Vagina (tissue), 2 donors: Measurements from ENCODE around the gene NKAIN4. TPM values are rescaled to one million over a fixed set of nuclear protein-coding genes. Genes with fewer than 3 reads are reported as not detected.

ENCODE experiments used
- DNase-seq, 2 donors: peaks; one replicate each; pipeline ENCODE4 v3.0.0-alpha.2; 2017; ENCODE audit errors: extremely low spot score in 2 of 2
- H3K27ac ChIP-seq: fragments of 200-600 bp; sonication (generic); one replicate; pipeline ENCODE4 v1.5.1; 2019
- H3K27me3 ChIP-seq: fragments of 200-600 bp; sonication (generic); one replicate; pipeline ENCODE4 v1.5.1; 2019
- H3K36me3 ChIP-seq, 2 donors: fragments of 200-600 bp; sonication (generic); one replicate each; pipeline ENCODE4 v1.5.1; 2017 to 2019
- H3K4me1 ChIP-seq: fragments of 200-600 bp; sonication (generic); one replicate; pipeline ENCODE4 v1.5.1; 2019
- H3K4me3 ChIP-seq, 2 donors: fragments of 200-600 bp; sonication (generic); 1 replicate in 1 of 2; 2 replicates in 1 of 2; pipeline ENCODE4 v1.5.1; 2016 to 2019
- H3K9me3 ChIP-seq: fragments of 200-600 bp; sonication (generic); one replicate; pipeline ENCODE4 v1.5.1; 2019
- POLR2A ChIP-seq, 2 donors: fragments of 450-650 bp; IDR thresholded peaks; one replicate each; pipeline ENCODE4 v1.6.1; 2017; ENCODE audit warnings: antibody characterized with exemption in 2 of 2, mild to moderate bottlenecking in 2 of 2, moderate library complexity in 2 of 2
- POLR2AphosphoS5 ChIP-seq, 2 donors: sonication (generic); formaldehyde crosslinking; IDR thresholded peaks; one replicate each; pipeline ENCODE4 v1.9.0; 2017; ENCODE audit warnings: antibody characterized with exemption in 2 of 2, mild to moderate bottlenecking in 2 of 2, low read depth in 1 of 2; ENCODE audit not compliant: insufficient read depth in 1 of 2
- intact Hi-C: fragments of 100-400 bp; cut with DNase I; formaldehyde crosslinking; loops from one replicate; pipeline ENCODE4 v1.15.1; 2023
- total RNA-seq: library from RNA; depleted of rRNA; stranded (reverse); fragments of >200 nt; gene quantifications from one replicate; pipeline ENCODE4 v1.2.3, GENCODE V29; 2016
- TF ChIP-seq, protein P1 (sequence below), 3 experiments: fragments of 450-650 bp in 2 of 3; fragments of 200-600 bp in 1 of 3; sonication (generic) in 1 of 3; IDR thresholded peaks; one replicate each; pipeline ENCODE4 v1.5.1; 2017 to 2019; ENCODE audit warnings: antibody characterized with exemption in 3 of 3, mild to moderate bottlenecking in 2 of 3, moderate library complexity in 2 of 3

Gene NKAIN4
- total RNA-seq, 1 donor from 2014 or later, result not detected

DNA sequence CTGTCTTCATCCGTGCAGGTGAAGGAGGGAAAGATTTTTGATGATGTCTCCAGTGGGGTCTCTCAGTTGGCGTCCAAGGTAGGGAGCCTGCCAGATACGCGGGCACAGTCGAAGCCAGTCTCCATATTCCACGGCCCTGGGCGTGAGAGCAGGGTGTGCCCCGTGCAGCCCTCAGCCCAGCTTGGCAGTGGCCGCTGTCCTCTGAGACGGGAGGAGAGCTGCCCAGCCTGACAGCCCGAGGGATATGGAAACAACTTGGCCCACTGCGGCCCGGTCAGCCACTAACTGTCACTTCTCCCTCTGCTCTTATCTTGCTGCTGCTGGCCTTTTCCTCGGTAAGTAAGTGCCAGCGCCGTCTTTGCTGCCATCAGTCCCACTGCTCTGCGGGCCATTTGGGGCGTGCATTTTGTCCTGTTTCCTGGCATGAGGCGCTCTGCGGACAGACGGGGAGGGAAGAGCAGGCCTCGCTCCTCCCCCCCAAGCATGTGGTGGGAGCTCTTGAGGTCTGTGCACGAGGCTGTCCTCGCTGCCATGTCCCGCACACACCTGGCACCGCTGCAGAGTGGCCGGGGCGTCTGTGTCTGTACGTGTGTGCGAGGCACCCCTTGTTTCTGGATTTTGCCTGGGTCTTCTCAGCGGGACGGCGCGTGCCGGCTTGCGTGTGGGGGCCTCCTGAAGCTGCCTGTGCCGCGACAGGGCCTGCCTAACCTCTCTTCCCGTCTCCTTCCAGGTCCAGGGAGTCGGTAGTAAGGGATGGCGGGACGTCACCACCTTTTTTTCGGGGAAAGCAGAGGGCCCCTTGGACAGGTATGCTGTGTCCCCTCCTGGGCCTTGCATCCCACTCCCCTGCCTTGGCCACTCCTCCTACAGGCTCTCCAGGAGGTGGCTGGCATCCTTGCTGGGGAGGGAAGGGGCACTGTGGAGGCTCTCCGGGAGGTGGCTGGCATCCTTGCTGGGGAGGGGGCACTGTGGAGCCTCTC lies 31.7 kb upstream of the NKAIN4 start:
- H3K9me3 ChIP-seq, result no peaks in the 10 kb centered on the region
- H3K4me1 ChIP-seq, result no peaks in the 10 kb centered on the region
- no peaks in the 10 kb centered on the region for H3K27me3 ChIP-seq
- intact Hi-C loops, result no loop called here
- H3K36me3 ChIP-seq, result peaks cover 0 to 54% of the 10 kb centered on the region in 2 donors
- DNase-seq, result no peak
- TF ChIP-seq POLR2A (IDR thresholded peaks at IDR 0.05) (no peak), POLR2AphosphoS5 (IDR thresholded peaks at IDR 0.05; ENCODE audit: insufficient read depth in 1 of 2, low read depth in 1 of 2) (no peak)
- TF ChIP-seq, protein P1, sequence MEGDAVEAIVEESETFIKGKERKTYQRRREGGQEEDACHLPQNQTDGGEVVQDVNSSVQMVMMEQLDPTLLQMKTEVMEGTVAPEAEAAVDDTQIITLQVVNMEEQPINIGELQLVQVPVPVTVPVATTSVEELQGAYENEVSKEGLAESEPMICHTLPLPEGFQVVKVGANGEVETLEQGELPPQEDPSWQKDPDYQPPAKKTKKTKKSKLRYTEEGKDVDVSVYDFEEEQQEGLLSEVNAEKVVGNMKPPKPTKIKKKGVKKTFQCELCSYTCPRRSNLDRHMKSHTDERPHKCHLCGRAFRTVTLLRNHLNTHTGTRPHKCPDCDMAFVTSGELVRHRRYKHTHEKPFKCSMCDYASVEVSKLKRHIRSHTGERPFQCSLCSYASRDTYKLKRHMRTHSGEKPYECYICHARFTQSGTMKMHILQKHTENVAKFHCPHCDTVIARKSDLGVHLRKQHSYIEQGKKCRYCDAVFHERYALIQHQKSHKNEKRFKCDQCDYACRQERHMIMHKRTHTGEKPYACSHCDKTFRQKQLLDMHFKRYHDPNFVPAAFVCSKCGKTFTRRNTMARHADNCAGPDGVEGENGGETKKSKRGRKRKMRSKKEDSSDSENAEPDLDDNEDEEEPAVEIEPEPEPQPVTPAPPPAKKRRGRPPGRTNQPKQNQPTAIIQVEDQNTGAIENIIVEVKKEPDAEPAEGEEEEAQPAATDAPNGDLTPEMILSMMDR (IDR thresholded peaks at IDR 0.05), result no peak
- no peak overlapping the region for H3K27ac ChIP-seq
- H3K4me3 ChIP-seq, result no peak overlapping the region

DNA sequence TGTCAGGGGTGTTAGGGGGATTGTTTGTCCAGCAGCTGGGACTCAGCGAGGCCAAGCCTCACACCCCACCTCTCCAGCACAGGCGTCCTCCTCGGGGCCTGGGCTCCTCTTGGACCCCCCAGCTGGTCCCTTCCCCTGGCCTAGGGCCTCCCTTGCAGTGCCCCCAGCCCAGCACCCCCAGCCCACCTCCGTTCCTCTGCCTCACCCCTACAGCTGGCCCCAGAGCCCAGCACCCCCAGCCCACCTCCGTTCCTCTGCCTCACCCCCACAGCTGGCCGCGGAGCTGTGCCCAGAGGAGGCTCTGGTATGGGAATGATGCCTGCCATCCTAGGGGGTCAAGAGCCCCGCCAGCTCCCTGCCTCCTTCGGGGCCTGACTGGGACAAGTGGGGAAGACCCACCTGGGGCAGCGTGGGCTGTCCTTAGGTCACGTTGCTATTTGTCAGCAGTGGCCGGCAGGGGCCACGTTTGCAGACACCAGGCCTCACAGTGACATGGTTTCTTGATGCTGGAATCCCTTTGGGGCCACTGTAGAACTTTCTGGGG lies 30.8 kb upstream of the NKAIN4 start:
- TF ChIP-seq, protein P1 (IDR thresholded peaks at IDR 0.05), result no peak
- TF ChIP-seq POLR2AphosphoS5 (IDR thresholded peaks at IDR 0.05; ENCODE audit: insufficient read depth in 1 of 2, low read depth in 1 of 2) (no peak), POLR2A (IDR thresholded peaks at IDR 0.05) (no peak)
- Histone ChIP-seq H3K4me3 (no peak overlapping the region), H3K27ac (no peak overlapping the region), H3K36me3 (peaks cover 0 to 63% of the 10 kb centered on the region in 2 donors), H3K9me3 (no peaks in the 10 kb centered on the region), H3K4me1 (no peaks in the 10 kb centered on the region), H3K27me3 (no peaks in the 10 kb centered on the region)
- no peak for DNase-seq
- intact Hi-C loops, result no loop called here

DNA sequence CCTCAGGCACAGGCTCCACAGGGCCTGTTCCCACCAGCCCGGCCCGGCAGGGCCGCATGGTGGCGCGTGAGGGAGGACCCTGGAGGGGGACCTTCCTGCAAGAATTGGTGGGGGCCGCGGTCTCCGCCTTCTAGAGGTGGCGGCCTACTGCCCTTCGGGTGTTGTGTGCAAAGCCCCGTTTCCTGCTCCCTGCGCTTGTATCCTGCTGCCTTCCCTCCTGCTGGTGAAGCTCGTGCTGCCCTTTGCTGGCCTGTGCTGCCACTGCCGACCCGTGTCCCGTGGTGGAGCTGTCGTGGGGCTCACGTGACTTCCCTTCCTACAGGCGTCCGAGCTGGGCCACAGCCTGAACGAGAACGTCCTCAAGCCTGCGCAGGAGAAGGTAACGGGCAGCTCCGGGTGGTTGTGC lies 30.3 kb upstream of the NKAIN4 start:
- no peaks in the 10 kb centered on the region for H3K9me3 ChIP-seq
- no peaks in the 10 kb centered on the region for H3K27me3 ChIP-seq
- TF ChIP-seq POLR2A (IDR thresholded peaks at IDR 0.05) (no peak), POLR2AphosphoS5 (IDR thresholded peaks at IDR 0.05; ENCODE audit: insufficient read depth in 1 of 2, low read depth in 1 of 2) (no peak)
- TF ChIP-seq, protein P1 (IDR thresholded peaks at IDR 0.05), result no peak
- no peak for DNase-seq
- intact Hi-C loops, result no loop called here
- H3K4me3 ChIP-seq, result no peak overlapping the region
- H3K4me1 ChIP-seq, result no peaks in the 10 kb centered on the region
- peaks cover 0 to 67% of the 10 kb centered on the region in 2 donors for H3K36me3 ChIP-seq
- no peak overlapping the region for H3K27ac ChIP-seq

DNA sequence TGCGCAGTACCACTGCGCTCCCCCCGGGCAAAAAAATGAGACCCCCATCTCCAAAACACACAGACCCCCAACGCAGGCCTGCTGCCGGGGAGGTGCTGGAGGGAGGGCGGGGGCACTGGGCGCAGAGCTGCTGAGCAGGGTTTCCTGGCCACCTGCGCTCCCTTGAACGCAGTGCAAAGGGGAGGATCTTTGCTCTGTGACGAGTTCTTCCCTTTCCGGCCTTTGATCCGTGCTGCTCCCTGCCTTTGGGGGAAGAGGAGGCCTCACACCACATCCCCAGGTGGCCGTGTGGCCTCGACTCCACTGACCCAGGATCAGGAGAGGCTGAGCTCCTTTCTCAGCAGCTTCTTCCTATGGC lies 29.8 kb upstream of the NKAIN4 start:
- H3K27me3 ChIP-seq, result no peaks in the 10 kb centered on the region
- peaks cover 0 to 71% of the 10 kb centered on the region in 2 donors for H3K36me3 ChIP-seq
- no peaks in the 10 kb centered on the region for H3K9me3 ChIP-seq
- DNase-seq, result no peak
- no peak overlapping the region for H3K4me3 ChIP-seq
- TF ChIP-seq POLR2AphosphoS5 (IDR thresholded peaks at IDR 0.05; ENCODE audit: insufficient read depth in 1 of 2, low read depth in 1 of 2), result no peak
- TF ChIP-seq, protein P1 (IDR thresholded peaks at IDR 0.05), result no peak
- no peak for TF ChIP-seq POLR2A (IDR thresholded peaks at IDR 0.05)
- intact Hi-C loops, result no loop called here
- H3K4me1 ChIP-seq, result no peaks in the 10 kb centered on the region
- no peak overlapping the region for H3K27ac ChIP-seq
